ENCODE results near the gene FCN3. TPM values are rescaled to one million over a fixed set of nuclear protein-coding genes. Genes with fewer than 3 reads are reported as not detected.
A peak's percentile ranks its signal among the peaks of the same experiment; 100 is the strongest.

Gene FCN3
- total RNA-seq, 1 experiment from 2014 or later = 0.22 TPM

- no peak overlapping the region for H4K8ac ChIP-seq (replicated peaks; ENCODE audit: insufficient read length, low read depth, low read length)
- WGBS (ENCODE audit: extremely low coverage, insufficient read length, low lambda C conversion rate) = no CpG with 5 or more reads among the region's 3 CpGs
- no peaks in the 10 kb centered on the region for H3K9me3 ChIP-seq (ENCODE audit: control insufficient read depth, low read depth, low read length)
- H3K27ac ChIP-seq (ENCODE audit: insufficient read length, low read depth, low read length) = no peak overlapping the region
- no peaks in the 10 kb centered on the region for H3K27me3 ChIP-seq (ENCODE audit: insufficient read depth, low read length)
- H3K27me3 Mint-ChIP-seq (ENCODE audit: low read depth) = no peaks in the 10 kb centered on the region
- H3K4me1 ChIP-seq (ENCODE audit: insufficient read depth, low read length) = 0 out of 2 replicates have a peak, but pooled peaks cover 2% of the 10 kb centered on the region
- H3K4me3 Mint-ChIP-seq = no peak overlapping the region
- peak; percentile 82 for TF ChIP-seq CTCF (conservative IDR thresholded peaks at IDR 0.05)
- no peaks in the 10 kb centered on the region for H3K79me1 ChIP-seq (ENCODE audit: insufficient read depth, low read depth, low read length, poor library complexity, severe bottlenecking)
- H3K23ac ChIP-seq (ENCODE audit: insufficient read length, low read depth, low read length) = no peak overlapping the region
- H3K4me2 ChIP-seq (ENCODE audit: insufficient read depth, insufficient read length, low read length) = no peak overlapping the region
- H2BK15ac ChIP-seq (ENCODE audit: low read depth, low read length) = no peak overlapping the region
- no peak overlapping the region for H4K5ac ChIP-seq (ENCODE audit: insufficient read length, low read depth, low read length)
- no peak overlapping the region for H3K18ac ChIP-seq (ENCODE audit: insufficient read length, low read depth, low read length)
- H4K91ac ChIP-seq (ENCODE audit: insufficient read length, low read depth, low read length) = no peak overlapping the region
- no peaks in the 10 kb centered on the region for H3K79me2 ChIP-seq (ENCODE audit: insufficient read depth, low read length)
- no peak overlapping the region; a peak in 1 of 7 replicates for H3K27ac Mint-ChIP-seq
- H3T11ph ChIP-seq (ENCODE audit: low read length) = no peak overlapping the region
- no peak overlapping the region for H2BK120ac ChIP-seq (ENCODE audit: low read depth, low read length, poor library complexity, severe bottlenecking)
- no peaks in the 10 kb centered on the region for H3K9me3 Mint-ChIP-seq
- no peak overlapping the region for H3K9ac ChIP-seq (ENCODE audit: extremely low read depth, insufficient read length, low read length)
- DNase-seq = peak; percentile 71
- H3K14ac ChIP-seq (ENCODE audit: insufficient read depth, low read length) = no peak overlapping the region
- no peaks in the 10 kb centered on the region for H3K23me2 ChIP-seq (ENCODE audit: insufficient read length, low read depth, low read length, poor library complexity, severe bottlenecking)
- H2BK12ac ChIP-seq (ENCODE audit: insufficient read length, low read depth, low read length) = no peak overlapping the region
- H4K20me1 ChIP-seq (ENCODE audit: control insufficient read depth, insufficient read depth, insufficient read length) = no peaks in the 10 kb centered on the region
- no peak overlapping the region for H2AK5ac ChIP-seq (ENCODE audit: insufficient read length, low read length)
- H3K4ac ChIP-seq (ENCODE audit: low read depth, low read length) = no peak overlapping the region
- no peak overlapping the region for H2BK5ac ChIP-seq (ENCODE audit: insufficient read length, low read length)
- no peak overlapping the region for H3K56ac ChIP-seq (ENCODE audit: insufficient read length, low read depth, low read length)
- H2BK20ac ChIP-seq (ENCODE audit: low read depth, low read length, poor library complexity, severe bottlenecking) = no peak overlapping the region
- H3K4me1 Mint-ChIP-seq = peaks cover 16 to 22% of the 10 kb centered on the region in 2 experiments
- no peak overlapping the region for H2AFZ ChIP-seq (ENCODE audit: low read length)
- peaks cover 35 to 57% (median 56%) of the 10 kb centered on the region in 3 experiments; a peak in 6 of 7 replicates for H3K36me3 Mint-ChIP-seq (ENCODE audit: insufficient read depth in 1 of 3, low read depth in 3 of 3)
Measured at GRCh38 chr1:27416387-27417111, 41.9 kb upstream of the FCN3 start.

Data from H9 (cell line).